Loucy (cell line): Measurements from ENCODE around the gene CPAMD8.

Experiments
- CTCF ChIP-seq: fragments of 200-600 bp; sonication (generic); conservative IDR thresholded peaks from 2 replicates; pipeline ENCODE4 v1.5.1; 2014; ENCODE audit warnings: mild to moderate bottlenecking, antibody characterized with exemption, low read length
- EZH2phosphoT487 ChIP-seq: fragments of 200-600 bp; IDR thresholded peaks from 2 replicates; pipeline ENCODE4 v1.6.1; 2018; ENCODE audit warnings: antibody characterized with exemption, mild to moderate bottlenecking, moderate library complexity, borderline replicate concordance

GRCh38 chr19:17025361-17025760 is 1.2 kb downstream of the CPAMD8 start:
- TF ChIP-seq CTCF = no peak
- TF ChIP-seq EZH2phosphoT487 = no peak
